Peyer's patch (tissue), 4 donors: ENCODE data around the gene ATP6V0D1. TPM values are rescaled to one million over a fixed set of nuclear protein-coding genes. Genes with fewer than 3 reads are reported as not detected.

ENCODE experiments used
- DNase-seq, 3 donors: peaks; one replicate each; pipeline ENCODE4 v3.0.0-alpha.2; 2017 to 2019
- H3K27ac ChIP-seq, 4 donors: fragments of 200-600 bp; sonication (generic); one replicate each; pipeline ENCODE4 v1.5.1; 2016 to 2019
- H3K27me3 ChIP-seq, 2 donors: fragments of 200-600 bp; sonication (generic); one replicate each; pipeline ENCODE4 v1.5.1; 2019
- H3K36me3 ChIP-seq, 3 donors: fragments of 200-600 bp; sonication (generic); one replicate each; pipeline ENCODE4 v1.5.1; 2016 to 2019
- H3K4me1 ChIP-seq, 4 donors: fragments of 200-600 bp; sonication (generic); one replicate each; pipeline ENCODE4 v1.5.1; 2016 to 2019
- H3K4me3 ChIP-seq, 4 donors: fragments of 200-600 bp; sonication (generic); 1 replicate in 3 of 4; 2 replicates in 1 of 4; pipeline ENCODE4 v1.5.1; 2016 to 2019; ENCODE audit warnings: mild to moderate bottlenecking in 1 of 4
- H3K9me3 ChIP-seq, 4 donors: fragments of 200-600 bp; sonication (generic); one replicate each; pipeline ENCODE4 v1.5.1; 2016 to 2019; ENCODE audit warnings: mild to moderate bottlenecking in 1 of 4
- CTCF ChIP-seq, 6 experiments: fragments of 450-650 bp in 4 of 6; fragments of 200-600 bp in 2 of 6; sonication (generic) in 1 of 6; IDR thresholded peaks; one replicate each; pipeline ENCODE4 v1.5.1; 2017 to 2019; ENCODE audit warnings: antibody characterized with exemption in 6 of 6, mild to moderate bottlenecking in 3 of 6, moderate library complexity in 1 of 6
- POLR2A ChIP-seq, 2 donors: fragments of 450-650 bp; IDR thresholded peaks; one replicate each; pipeline ENCODE4 v1.5.1; 2017; ENCODE audit warnings: antibody characterized with exemption in 2 of 2, mild to moderate bottlenecking in 2 of 2, moderate library complexity in 2 of 2
- total RNA-seq, 4 donors: library from RNA; depleted of rRNA; stranded (reverse); fragments of >200 nt; gene quantifications; one replicate each; pipeline ENCODE4 v1.1.0, GENCODE V29; 2016

Gene ATP6V0D1
- total RNA-seq, 4 donors from 2014 or later, result 131 to 223 (median 202) TPM

GRCh38 chr16:67509016-67509415, 28.1 kb upstream of the ATP6V0D1 start:
- Histone ChIP-seq H3K27ac (no peak overlapping the region), H3K4me1 (peaks cover 0 to 10% (median 0%) of the 10 kb centered on the region in 4 donors), H3K27me3 (no peaks in the 10 kb centered on the region), H3K9me3 (no peaks in the 10 kb centered on the region), H3K36me3 (no peaks in the 10 kb centered on the region), H3K4me3 (no peak overlapping the region)
- no peak for DNase-seq
- TF ChIP-seq POLR2A (IDR thresholded peaks at IDR 0.05) (no peak), CTCF (IDR thresholded peaks at IDR 0.05) (no peak)

GRCh38 chr16:67506468-67506867, 25.5 kb upstream of the ATP6V0D1 start:
- Histone ChIP-seq H3K4me3 (no peak overlapping the region), H3K9me3 (no peaks in the 10 kb centered on the region), H3K4me1 (peaks cover 0 to 11% (median 0%) of the 10 kb centered on the region in 4 donors), H3K36me3 (no peaks in the 10 kb centered on the region), H3K27me3 (no peaks in the 10 kb centered on the region), H3K27ac (no peak overlapping the region)
- no peak for DNase-seq
- TF ChIP-seq CTCF (IDR thresholded peaks at IDR 0.05) (no peak), POLR2A (IDR thresholded peaks at IDR 0.05) (no peak)

DNA sequence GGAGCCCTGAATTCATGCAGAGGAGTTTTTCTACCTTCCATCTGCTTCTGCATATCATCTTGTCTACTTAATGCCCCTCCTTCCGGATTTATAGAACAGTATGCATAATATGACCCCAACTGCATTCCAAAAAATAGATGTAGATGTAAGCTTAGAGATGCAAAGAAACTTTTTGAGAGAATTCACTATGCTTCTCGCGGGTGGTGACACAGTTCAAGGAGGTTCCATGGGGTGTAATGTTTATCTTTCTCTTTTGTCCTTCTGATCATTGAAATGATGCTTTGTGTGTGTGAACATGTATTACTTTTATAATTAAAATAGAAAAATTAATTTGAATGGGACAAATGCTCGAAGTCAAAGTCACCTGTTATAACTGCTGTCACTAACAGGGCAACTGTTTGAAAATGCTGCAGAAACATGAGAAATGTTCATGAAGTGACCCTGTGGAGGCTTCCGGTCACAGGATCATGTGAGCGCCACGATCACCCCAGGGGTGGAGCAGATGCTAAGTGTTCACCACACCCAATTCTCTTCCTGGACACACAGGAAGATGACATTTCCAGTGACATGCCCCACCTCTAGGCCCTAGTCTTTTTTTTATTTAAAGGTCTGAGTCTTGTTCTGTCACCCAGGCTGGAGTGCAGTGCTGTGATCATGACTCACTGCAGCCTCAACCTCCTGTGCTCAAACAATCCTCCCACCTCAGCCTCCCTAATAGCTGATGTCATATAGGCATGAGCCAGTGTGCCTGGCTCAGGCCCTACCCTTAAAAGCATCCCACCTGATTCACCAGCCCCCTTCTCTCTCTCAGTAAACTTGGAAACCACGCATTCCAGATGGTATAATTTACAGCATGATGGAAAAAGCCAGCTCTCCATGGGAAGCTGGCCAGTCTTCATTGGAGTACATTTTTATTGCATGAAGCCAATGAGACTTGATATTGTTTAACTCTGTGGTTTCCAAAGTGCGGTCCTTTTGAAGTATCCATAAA, 23.4 kb upstream of the ATP6V0D1 start:
- no peak overlapping the region for H3K4me3 ChIP-seq
- H3K27ac ChIP-seq, result peak overlapping the region; percentile 16 to 58 (median 44)
- peak in 2 of 3 donors; percentile 64 to 83 for DNase-seq
- H3K9me3 ChIP-seq, result no peaks in the 10 kb centered on the region
- H3K27me3 ChIP-seq, result no peaks in the 10 kb centered on the region
- TF ChIP-seq POLR2A (IDR thresholded peaks at IDR 0.05) (no peak), CTCF (IDR thresholded peaks at IDR 0.05) (no peak)
- H3K4me1 ChIP-seq, result peaks cover 0 to 11% (median 0%) of the 10 kb centered on the region in 4 donors
- H3K36me3 ChIP-seq, result no peaks in the 10 kb centered on the region

DNA sequence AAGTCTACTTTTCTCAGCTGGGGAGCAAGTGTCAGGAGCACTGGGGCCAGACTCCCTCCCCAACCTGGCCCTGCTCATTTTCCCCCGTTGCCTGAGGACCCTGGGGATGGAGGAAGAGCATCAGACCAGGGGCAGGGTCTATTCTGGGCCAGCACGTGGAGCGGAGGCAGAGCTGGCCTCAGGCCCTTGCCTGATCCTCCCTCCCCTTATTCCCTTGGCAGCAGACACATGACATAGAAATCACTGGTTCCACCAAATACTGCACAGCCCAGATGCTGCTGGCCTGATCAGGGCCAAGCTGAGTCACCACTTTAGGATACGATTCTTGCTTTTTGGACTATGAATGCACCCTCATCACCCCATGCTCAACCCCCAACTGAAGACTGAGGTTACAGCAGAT, 18.1 kb upstream of the ATP6V0D1 start:
- TF ChIP-seq CTCF (IDR thresholded peaks at IDR 0.05), result no peak
- DNase-seq, result no peak
- no peaks in the 10 kb centered on the region for H3K36me3 ChIP-seq
- no peaks in the 10 kb centered on the region for H3K9me3 ChIP-seq
- H3K4me1 ChIP-seq, result peaks cover 0 to 2% (median 0%) of the 10 kb centered on the region in 4 donors
- no peaks in the 10 kb centered on the region for H3K27me3 ChIP-seq
- no peak overlapping the region for H3K4me3 ChIP-seq
- no peak overlapping the region for H3K27ac ChIP-seq

GRCh38 chr16:67490335-67491096, 9.6 kb upstream of the ATP6V0D1 start:
- H3K27ac ChIP-seq, result peak overlapping the region in 3 of 4 donors; percentile 49 to 80 (median 55)

More at GRCh38 chr16:67490335-67491096, 9.6 kb upstream of the ATP6V0D1 start:
- no peaks in the 10 kb centered on the region for H3K9me3 ChIP-seq
- H3K4me1 ChIP-seq, result peaks cover 0 to 18% (median 11%) of the 10 kb centered on the region in 4 donors
- no peak for DNase-seq
- H3K27me3 ChIP-seq, result no peaks in the 10 kb centered on the region
- H3K36me3 ChIP-seq, result no peaks in the 10 kb centered on the region
- TF ChIP-seq CTCF (IDR thresholded peaks at IDR 0.05) (no peak), POLR2A (IDR thresholded peaks at IDR 0.05) (no peak)
- no peak overlapping the region for H3K4me3 ChIP-seq
